ENCODE measurements around the gene OPRL1.

The OPRL1 gene

GRCh38 chr20:64140061-64140931 is 60.4 kb downstream of the OPRL1 start:
- H3K9me3 ChIP-seq (ENCODE audit: insufficient read depth, low read length) = peaks cover 13% of the 10 kb centered on the region
- H3K4me2 ChIP-seq (ENCODE audit: low read depth, low read length, poor library complexity, severe bottlenecking) = no peak overlapping the region
- H3K4me3 ChIP-seq (ENCODE audit: insufficient read depth, low read length, poor library complexity, severe bottlenecking) = no peak overlapping the region
- no peaks in the 10 kb centered on the region for H3K36me3 ChIP-seq (ENCODE audit: low read length)
- H3K9me2 ChIP-seq (replicated peaks; ENCODE audit: insufficient read depth, low read length) = no peaks in the 10 kb centered on the region
- no peaks in the 10 kb centered on the region for H3K79me2 ChIP-seq (ENCODE audit: insufficient read depth, low read length)
- no peak for TF ChIP-seq CTCF (IDR thresholded peaks at IDR 0.05; ENCODE audit: insufficient read depth, low read length, poor library complexity, severe bottlenecking)
- no peak for TF ChIP-seq EZH2phosphoT487 (conservative IDR thresholded peaks at IDR 0.05; ENCODE audit: low read length)
- no peaks in the 10 kb centered on the region for H3K27me3 ChIP-seq (ENCODE audit: low read length)
- H3K9ac ChIP-seq (ENCODE audit: low read length) = no peak overlapping the region
- no peak overlapping the region for H3K27ac ChIP-seq (ENCODE audit: low read depth, low read length)
- H2AFZ ChIP-seq (ENCODE audit: low read depth, low read length, severe bottlenecking) = no peak overlapping the region
- no peaks in the 10 kb centered on the region for H3F3A ChIP-seq (ENCODE audit: insufficient read depth)
- H4K20me1 ChIP-seq (ENCODE audit: low read depth, low read length) = no peaks in the 10 kb centered on the region

GRCh38 chr20:64140956-64141355 is 61.1 kb downstream of the OPRL1 start:
- Histone ChIP-seq H3K27me3 (ENCODE audit: low read length) (no peaks in the 10 kb centered on the region), H2AFZ (ENCODE audit: low read depth, low read length, severe bottlenecking) (no peak overlapping the region), H3K9ac (ENCODE audit: low read length) (no peak overlapping the region), H3K27ac (ENCODE audit: low read depth, low read length) (no peak overlapping the region), H3K9me2 (replicated peaks; ENCODE audit: insufficient read depth, low read length) (no peaks in the 10 kb centered on the region), H3K36me3 (ENCODE audit: low read length) (no peaks in the 10 kb centered on the region), H3K9me3 (ENCODE audit: insufficient read depth, low read length) (peaks cover 20% of the 10 kb centered on the region), H3K4me3 (ENCODE audit: insufficient read depth, low read length, poor library complexity, severe bottlenecking) (no peak overlapping the region), H4K20me1 (ENCODE audit: low read depth, low read length) (no peaks in the 10 kb centered on the region), H3F3A (ENCODE audit: insufficient read depth) (no peaks in the 10 kb centered on the region), H3K4me2 (ENCODE audit: low read depth, low read length, poor library complexity, severe bottlenecking) (no peak overlapping the region), H3K79me2 (ENCODE audit: insufficient read depth, low read length) (no peaks in the 10 kb centered on the region)
- TF ChIP-seq CTCF (IDR thresholded peaks at IDR 0.05; ENCODE audit: insufficient read depth, low read length, poor library complexity, severe bottlenecking) (no peak), EZH2phosphoT487 (conservative IDR thresholded peaks at IDR 0.05; ENCODE audit: low read length) (no peak)

- Histone ChIP-seq H3K9me3 (ENCODE audit: insufficient read depth, low read length) (peaks cover 21% of the 10 kb centered on the region), H3K27me3 (ENCODE audit: low read length) (no peaks in the 10 kb centered on the region), H2AFZ (ENCODE audit: low read depth, low read length, severe bottlenecking) (no peak overlapping the region), H3K27ac (ENCODE audit: low read depth, low read length) (no peak overlapping the region), H3K4me2 (ENCODE audit: low read depth, low read length, poor library complexity, severe bottlenecking) (no peak overlapping the region), H3K9me2 (replicated peaks; ENCODE audit: insufficient read depth, low read length) (no peaks in the 10 kb centered on the region), H3K36me3 (ENCODE audit: low read length) (no peaks in the 10 kb centered on the region), H3K79me2 (ENCODE audit: insufficient read depth, low read length) (no peaks in the 10 kb centered on the region), H4K20me1 (ENCODE audit: low read depth, low read length) (no peaks in the 10 kb centered on the region), H3F3A (ENCODE audit: insufficient read depth) (no peaks in the 10 kb centered on the region), H3K9ac (ENCODE audit: low read length) (no peak overlapping the region), H3K4me3 (ENCODE audit: insufficient read depth, low read length, poor library complexity, severe bottlenecking) (no peak overlapping the region)
- TF ChIP-seq CTCF (IDR thresholded peaks at IDR 0.05; ENCODE audit: insufficient read depth, low read length, poor library complexity, severe bottlenecking) (no peak), EZH2phosphoT487 (conservative IDR thresholded peaks at IDR 0.05; ENCODE audit: low read length) (no peak)
Observed at GRCh38 chr20:64142590-64142989, 62.7 kb downstream of the OPRL1 start.
